ENCODE measurements around the gene DNAJC8.
A peak's percentile ranks its signal among the peaks of the same experiment; 100 is the strongest.

Gene DNAJC8

DNA sequence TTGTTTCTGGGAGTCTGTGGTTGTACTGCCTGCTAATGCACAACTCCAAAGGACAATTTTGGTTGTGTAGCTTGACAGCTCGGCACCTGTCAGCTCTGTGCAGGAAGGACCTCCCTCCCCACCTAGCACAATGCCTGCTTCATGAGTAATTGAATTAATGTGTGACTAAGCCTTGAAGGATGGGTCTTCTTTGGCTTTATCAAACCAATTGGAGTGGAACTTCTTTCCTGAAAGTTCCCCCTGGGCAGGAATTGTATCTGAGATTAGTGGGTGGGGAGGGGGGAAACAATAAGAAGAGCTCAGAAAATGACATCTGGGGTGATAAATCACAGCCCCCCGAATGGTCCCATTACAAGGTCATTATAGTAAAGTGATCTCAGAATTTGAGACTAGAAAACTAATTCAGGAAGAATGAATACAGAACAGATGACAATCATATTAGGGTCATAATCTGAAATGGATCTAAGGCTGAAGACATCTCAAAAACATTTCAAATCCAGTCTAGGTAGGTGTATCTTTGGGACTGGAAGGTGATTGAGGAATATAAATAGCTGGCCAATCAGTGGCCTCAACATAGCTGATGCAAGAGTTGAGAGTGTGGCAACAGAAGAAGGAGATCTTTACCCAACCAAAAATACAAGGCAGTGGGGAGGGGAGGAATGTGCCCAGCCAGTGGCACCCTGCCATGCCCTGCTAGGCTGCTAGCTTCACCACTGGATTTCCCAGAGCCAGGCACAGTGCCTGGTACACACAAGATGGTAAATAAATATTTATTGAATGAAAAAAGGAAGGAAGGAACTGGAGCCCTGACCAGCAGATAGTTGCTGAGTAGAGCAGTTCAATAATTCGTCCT, 16.4 kb upstream of the DNAJC8 start:
- H3K9me3 ChIP-seq (ENCODE audit: control insufficient read depth, low read length) = no peaks in the 10 kb centered on the region
- WGBS, 2 experiments (ENCODE audit: insufficient coverage in 2 of 2) = 100% methylated on average over 1 of the region's 3 CpGs; no CpG with 5 or more reads in 1 of the 2 experiments
- H3K36me3 ChIP-seq (ENCODE audit: control insufficient read depth, insufficient read depth, low read length) = no peaks in the 10 kb centered on the region
- H3K4me3 ChIP-seq (ENCODE audit: extremely low read depth, insufficient read depth, low read length, poor library complexity, severe bottlenecking) = no peak overlapping the region
- H3K4me1 ChIP-seq (ENCODE audit: control insufficient read depth, insufficient read depth, low read length, poor library complexity, severe bottlenecking) = peaks cover 17% of the 10 kb centered on the region
- H3K27ac ChIP-seq (ENCODE audit: low read depth, low read length, severe bottlenecking) = peak overlapping the region; percentile 80

DNA sequence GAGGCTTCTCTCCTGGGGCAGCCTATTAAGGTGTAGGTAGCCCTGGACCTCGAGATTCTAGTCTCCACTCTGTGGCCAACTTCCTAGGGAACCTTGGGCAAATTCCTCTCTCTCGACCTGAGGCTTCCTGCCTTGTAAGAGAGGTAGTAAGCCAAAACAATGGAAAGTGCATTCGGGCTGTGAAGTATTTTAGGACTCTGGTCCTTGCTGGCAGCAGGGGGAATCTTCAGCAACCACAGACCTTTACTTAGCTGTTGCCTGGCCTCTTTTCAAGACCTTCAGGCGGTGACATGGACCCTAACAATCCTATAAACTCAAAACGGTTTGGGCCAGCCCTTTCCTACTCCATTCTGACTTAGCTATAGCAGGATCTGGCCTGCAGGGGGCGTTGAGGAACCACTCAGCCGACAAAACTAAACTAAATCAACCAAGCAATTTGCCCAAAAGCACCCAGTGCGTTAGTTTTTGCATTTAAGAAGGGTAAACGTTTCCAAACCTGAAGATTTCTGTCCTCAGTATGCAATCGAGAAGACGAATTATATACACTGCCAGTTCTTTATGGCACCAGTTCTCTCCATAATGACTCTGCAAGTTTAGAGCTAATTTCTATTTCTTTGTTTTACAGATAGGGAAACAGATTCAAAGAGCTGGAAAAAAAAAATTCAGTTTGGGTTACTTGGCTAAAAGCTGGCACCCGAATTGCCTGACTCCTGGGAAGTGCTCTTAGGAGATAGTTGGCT, 15.6 kb upstream of the DNAJC8 start:
- Histone ChIP-seq H3K36me3 (ENCODE audit: control insufficient read depth, insufficient read depth, low read length) (no peaks in the 10 kb centered on the region), H3K4me3 (ENCODE audit: extremely low read depth, insufficient read depth, low read length, poor library complexity, severe bottlenecking) (no peak overlapping the region), H3K4me1 (ENCODE audit: control insufficient read depth, insufficient read depth, low read length, poor library complexity, severe bottlenecking) (peaks cover 17% of the 10 kb centered on the region), H3K27ac (ENCODE audit: low read depth, low read length, severe bottlenecking) (peak overlapping the region; percentile 80), H3K9me3 (ENCODE audit: control insufficient read depth, low read length) (no peaks in the 10 kb centered on the region)
- 8% methylated on average over 4 to 12 of the region's 12 CpGs for WGBS, 2 experiments (ENCODE audit: insufficient coverage in 2 of 2)

DNA sequence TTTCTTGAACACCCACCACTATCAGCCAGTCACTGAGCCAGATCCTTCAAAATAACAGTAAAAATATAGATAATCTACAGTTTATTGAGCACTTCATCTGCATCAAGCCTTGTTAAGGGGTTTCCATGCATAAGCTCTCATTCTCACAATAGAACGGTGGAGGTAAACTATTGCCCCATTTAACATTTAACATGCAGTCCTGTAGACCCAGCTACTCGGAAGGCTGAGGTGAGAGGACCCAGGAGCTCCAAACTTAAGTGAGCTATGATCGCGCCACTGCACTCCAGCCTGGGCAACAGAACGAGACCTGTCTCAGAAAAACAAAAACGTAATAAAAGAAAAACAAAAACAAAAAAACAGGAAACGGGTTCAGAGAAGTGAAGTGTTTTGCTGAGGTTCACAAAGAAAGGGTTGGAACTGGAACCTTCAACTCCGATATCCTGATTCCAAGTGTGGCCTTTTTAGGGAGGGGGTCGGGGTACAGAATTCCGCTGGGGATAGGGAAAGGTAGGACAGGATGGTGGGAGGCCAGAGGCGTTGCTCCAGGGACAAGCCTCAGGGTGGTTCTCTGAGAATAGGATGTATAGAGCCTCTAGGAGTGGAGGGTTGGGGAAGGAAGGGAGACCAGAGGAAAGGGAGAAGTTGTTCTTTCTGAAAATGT, 14.9 kb upstream of the DNAJC8 start:
- WGBS, 2 experiments (ENCODE audit: insufficient coverage in 2 of 2) = 82 to 90% methylated on average over 6 to 8 of the region's 11 CpGs
- H3K27ac ChIP-seq (ENCODE audit: low read depth, low read length, severe bottlenecking) = peak overlapping the region; percentile 80
- H3K9me3 ChIP-seq (ENCODE audit: control insufficient read depth, low read length) = no peaks in the 10 kb centered on the region
- H3K4me3 ChIP-seq (ENCODE audit: extremely low read depth, insufficient read depth, low read length, poor library complexity, severe bottlenecking) = peak overlapping the region; percentile 41
- no peaks in the 10 kb centered on the region for H3K36me3 ChIP-seq (ENCODE audit: control insufficient read depth, insufficient read depth, low read length)
- peaks cover 17% of the 10 kb centered on the region for H3K4me1 ChIP-seq (ENCODE audit: control insufficient read depth, insufficient read depth, low read length, poor library complexity, severe bottlenecking)

DNA sequence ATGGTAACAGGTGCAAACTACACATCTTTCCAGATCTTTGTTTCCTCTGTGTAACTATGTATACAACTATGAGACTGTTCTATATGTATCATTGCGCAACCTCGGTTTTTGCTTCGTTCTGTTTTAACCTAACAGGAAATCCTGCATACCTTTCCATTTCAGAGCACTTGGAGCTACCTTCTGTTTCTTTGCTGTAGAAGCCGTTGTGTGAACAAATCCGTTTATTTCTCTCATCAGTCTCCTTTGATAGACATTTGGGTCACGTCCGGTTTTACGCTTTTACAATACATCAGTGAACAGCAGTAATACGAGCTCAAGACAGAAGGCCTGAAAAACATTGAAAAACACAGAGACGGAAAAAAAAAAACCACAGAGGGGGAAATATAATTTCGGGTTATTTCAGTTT, 13.6 kb upstream of the DNAJC8 start:
- WGBS, 2 experiments (ENCODE audit: insufficient coverage in 2 of 2) = 72 to 73% methylated on average over 4 to 7 of the region's 11 CpGs
- Histone ChIP-seq H3K4me1 (ENCODE audit: control insufficient read depth, insufficient read depth, low read length, poor library complexity, severe bottlenecking) (peaks cover 17% of the 10 kb centered on the region), H3K9me3 (ENCODE audit: control insufficient read depth, low read length) (no peaks in the 10 kb centered on the region), H3K27ac (ENCODE audit: low read depth, low read length, severe bottlenecking) (no peak overlapping the region), H3K36me3 (ENCODE audit: control insufficient read depth, insufficient read depth, low read length) (no peaks in the 10 kb centered on the region), H3K4me3 (ENCODE audit: extremely low read depth, insufficient read depth, low read length, poor library complexity, severe bottlenecking) (peak overlapping the region; percentile 41)

DNA sequence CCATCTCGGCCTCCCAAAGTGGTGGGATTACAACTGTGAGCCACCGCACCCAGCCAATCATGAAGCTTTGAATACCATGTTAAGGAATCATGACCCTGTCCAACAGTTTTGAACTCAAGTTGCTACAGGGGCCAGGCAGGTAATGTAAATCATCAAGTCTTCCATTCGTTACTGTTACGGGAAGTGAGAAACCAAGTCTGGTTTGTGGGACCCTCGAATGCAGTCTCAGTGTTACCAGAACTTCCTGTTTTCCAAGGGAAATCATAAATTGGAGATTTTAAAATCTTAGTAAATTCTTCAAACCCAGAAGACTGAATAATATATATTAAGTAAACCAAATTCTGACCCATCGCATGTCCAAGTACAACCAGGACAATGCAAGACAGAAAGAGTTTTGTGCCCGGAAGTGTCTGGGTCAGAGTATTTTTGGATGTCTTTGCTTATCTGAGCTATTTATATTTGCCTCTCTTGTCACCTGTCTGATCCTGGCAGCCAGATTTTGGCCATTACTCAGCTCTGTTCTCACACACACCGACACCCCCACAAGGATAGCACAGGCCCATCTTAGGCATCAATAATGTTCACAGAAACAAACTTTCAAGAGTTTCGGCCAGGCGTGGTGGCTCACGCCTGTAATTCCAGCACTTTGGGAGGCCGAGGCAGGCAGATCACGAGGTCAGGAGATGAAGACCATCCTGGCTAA, 11.9 kb upstream of the DNAJC8 start:
- 93 to 96% methylated on average over 9 to 10 of the region's 13 CpGs for WGBS, 2 experiments (ENCODE audit: insufficient coverage in 2 of 2)

DNA sequence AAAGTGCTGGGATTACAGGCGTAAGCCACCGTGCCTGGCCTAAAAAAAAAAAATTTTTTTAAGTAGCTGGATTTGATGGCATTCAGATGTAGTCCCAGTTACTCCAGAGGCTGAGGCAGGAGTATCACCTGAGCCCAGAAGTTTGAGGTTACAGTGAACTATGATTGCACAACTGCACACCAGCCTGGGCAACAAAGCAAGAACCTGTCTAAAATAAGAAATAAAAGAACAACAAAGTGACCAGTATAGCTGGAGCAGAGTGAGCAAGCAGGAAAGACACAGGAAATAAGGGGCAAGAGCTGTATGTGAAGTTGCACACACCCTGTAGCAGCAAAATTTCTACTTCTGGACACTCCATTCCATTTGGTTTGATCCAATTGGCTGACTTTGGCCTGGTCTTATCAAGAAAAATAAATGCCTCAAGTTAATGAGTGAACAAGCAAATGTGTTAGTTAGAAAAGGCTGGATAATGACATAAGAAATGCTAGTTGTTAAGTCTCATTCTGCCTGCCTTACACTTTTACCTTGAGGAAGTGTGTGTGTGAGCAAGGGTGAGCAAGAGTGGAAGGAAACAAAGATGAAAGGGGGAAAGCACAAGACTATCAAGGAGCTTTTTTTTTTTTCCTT, 11.0 kb upstream of the DNAJC8 start:
- Histone ChIP-seq H3K36me3 (ENCODE audit: control insufficient read depth, insufficient read depth, low read length) (peaks cover 4% of the 10 kb centered on the region), H3K9me3 (ENCODE audit: control insufficient read depth, low read length) (no peaks in the 10 kb centered on the region), H3K4me1 (ENCODE audit: control insufficient read depth, insufficient read depth, low read length, poor library complexity, severe bottlenecking) (peaks cover 12% of the 10 kb centered on the region), H3K4me3 (ENCODE audit: extremely low read depth, insufficient read depth, low read length, poor library complexity, severe bottlenecking) (no peak overlapping the region), H3K27ac (ENCODE audit: low read depth, low read length, severe bottlenecking) (no peak overlapping the region)
- whole genome bisulfite sequencing, 2 experiments (ENCODE audit: insufficient coverage in 2 of 2) = 81 to 90% methylated on average over 2 of the region's 2 CpGs

More for the DNA sequence above, 11.9 kb upstream of the DNAJC8 start:
- H3K4me1 ChIP-seq (ENCODE audit: control insufficient read depth, insufficient read depth, low read length, poor library complexity, severe bottlenecking) = peaks cover 17% of the 10 kb centered on the region
- H3K4me3 ChIP-seq (ENCODE audit: extremely low read depth, insufficient read depth, low read length, poor library complexity, severe bottlenecking) = no peak overlapping the region
- no peaks in the 10 kb centered on the region for H3K36me3 ChIP-seq (ENCODE audit: control insufficient read depth, insufficient read depth, low read length)
- H3K9me3 ChIP-seq (ENCODE audit: control insufficient read depth, low read length) = no peaks in the 10 kb centered on the region
- no peak overlapping the region for H3K27ac ChIP-seq (ENCODE audit: low read depth, low read length, severe bottlenecking)

DNA sequence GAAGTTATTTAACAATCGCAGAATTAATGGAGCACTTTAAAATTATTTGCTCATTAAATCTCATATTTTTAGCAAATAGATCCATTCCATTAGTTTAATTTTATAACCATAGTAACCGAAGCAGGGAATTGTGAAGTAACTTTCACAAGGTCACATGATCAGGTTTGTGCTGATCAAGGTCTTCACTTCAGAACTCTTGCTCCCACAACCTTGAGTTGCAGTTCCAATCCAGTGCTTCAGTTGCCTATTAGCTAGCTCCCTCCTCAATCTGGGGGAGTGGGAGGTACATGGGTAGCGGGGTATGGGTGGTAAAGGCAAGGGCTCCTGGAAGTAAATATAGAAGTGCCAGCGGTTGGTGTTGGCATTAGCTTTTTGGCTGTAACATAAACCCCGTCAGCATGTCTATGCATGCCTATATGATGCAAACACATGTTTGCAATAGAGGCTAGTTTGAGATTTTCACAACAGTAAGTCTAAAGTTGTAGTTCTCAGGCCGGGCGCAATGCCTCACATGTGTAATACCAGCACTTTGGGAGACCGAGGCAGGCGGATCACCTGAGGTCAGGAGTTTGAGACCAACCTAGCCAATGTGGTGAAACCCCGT, 8.9 kb upstream of the DNAJC8 start:
- H3K36me3 ChIP-seq (ENCODE audit: control insufficient read depth, insufficient read depth, low read length) = peaks cover 24% of the 10 kb centered on the region
- no peak overlapping the region for H3K4me3 ChIP-seq (ENCODE audit: extremely low read depth, insufficient read depth, low read length, poor library complexity, severe bottlenecking)
- no peaks in the 10 kb centered on the region for H3K9me3 ChIP-seq (ENCODE audit: control insufficient read depth, low read length)
- no peak overlapping the region for H3K27ac ChIP-seq (ENCODE audit: low read depth, low read length, severe bottlenecking)
- 94 to 100% methylated on average over 6 to 8 of the region's 10 CpGs for WGBS, 2 experiments (ENCODE audit: insufficient coverage in 2 of 2)
- H3K4me1 ChIP-seq (ENCODE audit: control insufficient read depth, insufficient read depth, low read length, poor library complexity, severe bottlenecking) = peaks cover 8% of the 10 kb centered on the region

DNA sequence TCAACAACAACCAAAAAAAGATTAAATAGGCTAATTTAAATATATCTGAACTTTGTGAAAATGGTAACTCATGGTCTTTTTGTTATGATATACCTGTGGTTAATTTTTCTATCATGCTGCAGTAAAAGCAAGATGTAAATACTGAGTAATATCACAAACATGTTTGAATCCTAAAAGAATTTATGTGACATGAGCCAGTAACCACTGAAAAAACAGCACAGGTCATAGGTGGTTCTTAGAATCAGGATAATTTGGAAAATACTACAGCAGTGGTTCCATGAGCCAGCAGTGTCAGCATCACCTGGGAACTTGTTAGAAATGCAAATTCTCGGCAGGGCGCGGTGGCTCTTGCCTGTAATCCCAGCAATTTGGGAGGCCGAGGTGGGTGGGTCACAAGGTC, 7.2 kb upstream of the DNAJC8 start:
- WGBS, 2 experiments (ENCODE audit: insufficient coverage in 2 of 2) = 92 to 96% methylated on average over 4 of the region's 4 CpGs
- Histone ChIP-seq H3K36me3 (ENCODE audit: control insufficient read depth, insufficient read depth, low read length) (peaks cover 24% of the 10 kb centered on the region), H3K27ac (ENCODE audit: low read depth, low read length, severe bottlenecking) (no peak overlapping the region), H3K4me3 (ENCODE audit: extremely low read depth, insufficient read depth, low read length, poor library complexity, severe bottlenecking) (no peak overlapping the region), H3K4me1 (ENCODE audit: control insufficient read depth, insufficient read depth, low read length, poor library complexity, severe bottlenecking) (peaks cover 8% of the 10 kb centered on the region), H3K9me3 (ENCODE audit: control insufficient read depth, low read length) (no peaks in the 10 kb centered on the region)

DNA sequence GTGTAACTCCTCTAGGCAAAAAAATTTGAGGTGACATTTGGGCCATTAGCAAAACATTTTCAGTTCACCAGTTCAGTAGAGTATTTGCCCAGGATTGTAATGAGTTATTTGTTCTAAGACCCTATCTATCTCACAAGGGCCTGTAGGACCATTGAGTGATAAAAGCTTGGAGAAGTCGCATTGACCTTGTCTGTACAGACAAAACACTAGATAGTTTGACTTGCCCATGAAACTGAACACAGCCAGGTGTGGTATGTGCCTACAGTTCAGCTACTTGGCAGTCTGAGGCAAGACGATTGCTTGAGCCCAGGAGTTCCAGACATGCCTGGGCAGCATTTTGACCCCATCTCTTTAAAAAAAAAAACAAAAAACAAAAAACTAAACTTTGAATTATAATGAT, 6.2 kb upstream of the DNAJC8 start:
- 86 to 100% methylated on average over 1 to 2 of the region's 2 CpGs for WGBS, 2 experiments (ENCODE audit: insufficient coverage in 2 of 2)
- Histone ChIP-seq H3K27ac (ENCODE audit: low read depth, low read length, severe bottlenecking) (no peak overlapping the region), H3K9me3 (ENCODE audit: control insufficient read depth, low read length) (no peaks in the 10 kb centered on the region), H3K4me3 (ENCODE audit: extremely low read depth, insufficient read depth, low read length, poor library complexity, severe bottlenecking) (no peak overlapping the region), H3K4me1 (ENCODE audit: control insufficient read depth, insufficient read depth, low read length, poor library complexity, severe bottlenecking) (peaks cover 8% of the 10 kb centered on the region), H3K36me3 (ENCODE audit: control insufficient read depth, insufficient read depth, low read length) (peaks cover 24% of the 10 kb centered on the region)

Measured in mesodermal cell (in vitro differentiated cells).